Osteoblast (primary cell): ENCODE results near the gene CHST13. TPM values are rescaled to one million over a fixed set of nuclear protein-coding genes. Genes with fewer than 3 reads are reported as not detected.

Source experiments
- DNase-seq: peaks from one replicate; pipeline ENCODE4 v3.0.0; 2011; ENCODE audit warnings: low spot score, mixed read lengths; ENCODE audit not compliant: insufficient read length; ENCODE audit errors: missing footprints
- H2AFZ ChIP-seq: 2 replicates; pipeline ENCODE4 v1.6.0; 2011; ENCODE audit warnings: mild to moderate bottlenecking, low read length
- H3K27ac ChIP-seq: 2 replicates; pipeline ENCODE4 v1.5.1; 2011; ENCODE audit warnings: mild to moderate bottlenecking, low read depth, low read length, moderate library complexity
- H3K27me3 ChIP-seq: 2 replicates; pipeline ENCODE4 v1.6.0; 2012; ENCODE audit warnings: mild to moderate bottlenecking, control low read depth, inconsistent platforms, low read length, moderate library complexity; ENCODE audit not compliant: insufficient read depth
- H3K36me3 ChIP-seq: 2 replicates; pipeline ENCODE4 v1.5.1; 2011; ENCODE audit warnings: mild to moderate bottlenecking, low read length, control low read depth, moderate library complexity; ENCODE audit not compliant: insufficient read depth
- H3K4me1 ChIP-seq: 2 replicates; pipeline ENCODE4 v1.5.1; 2011; ENCODE audit warnings: mild to moderate bottlenecking, low read length, control low read depth, moderate library complexity; ENCODE audit not compliant: insufficient read depth
- H3K4me2 ChIP-seq: 2 replicates; pipeline ENCODE4 v1.6.0; 2011; ENCODE audit warnings: mild to moderate bottlenecking, low read length; ENCODE audit not compliant: insufficient read depth
- H3K4me3 ChIP-seq: fragments of 200-600 bp; sonication (generic); 3 replicates; pipeline ENCODE4 v1.5.1; 2012; ENCODE audit warnings: mild to moderate bottlenecking, low read length, inconsistent platforms; ENCODE audit not compliant: insufficient read depth
- H3K79me2 ChIP-seq: 2 replicates; pipeline ENCODE4 v1.6.0; 2012; ENCODE audit warnings: mild to moderate bottlenecking, low read length, control low read depth, inconsistent platforms; ENCODE audit not compliant: insufficient read depth
- H3K9me3 ChIP-seq: 2 replicates; pipeline ENCODE4 v1.5.1; 2011; ENCODE audit warnings: low read depth, low read length, control low read depth
- H4K20me1 ChIP-seq: 2 replicates; pipeline ENCODE4 v1.6.0; 2012; ENCODE audit warnings: mild to moderate bottlenecking, low read length, control low read depth; ENCODE audit not compliant: insufficient read depth
- total RNA-seq: library from RNA; depleted of rRNA; stranded (reverse); fragments of >200 nt; gene quantifications from 2 replicates; pipeline ENCODE4 v1.2.3, GENCODE V29; 2012
- TF ChIP-seq, protein P1 (sequence below): IDR thresholded peaks from 2 replicates; pipeline ENCODE4 v1.5.1; 2011; ENCODE audit warnings: mild to moderate bottlenecking, low read depth, low read length, moderate library complexity; ENCODE audit errors: extremely low read depth

CHST13 gene
- total RNA-seq, 1 donor: under 0.01 TPM

DNA sequence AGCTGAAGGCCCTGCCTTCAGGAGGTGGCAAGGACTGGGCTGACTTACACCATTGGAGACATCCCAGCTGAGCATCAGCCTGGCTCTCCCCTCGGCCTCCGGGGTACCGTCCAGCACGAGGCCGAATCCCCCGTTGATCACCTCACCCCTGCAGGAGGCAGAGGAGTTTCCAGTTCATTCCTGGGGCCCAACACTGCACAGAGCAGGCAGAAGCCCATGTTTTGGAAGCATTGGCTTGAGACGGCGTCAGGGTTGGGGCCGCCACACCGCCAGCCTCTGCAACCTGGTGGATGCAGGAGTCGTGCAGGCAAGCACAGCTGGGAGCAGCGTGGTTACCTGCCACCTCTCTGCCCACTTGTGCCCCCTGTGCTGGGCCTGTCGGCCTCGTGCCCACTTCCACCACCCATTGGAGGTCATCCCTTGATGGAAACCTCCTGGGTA is 40.6 kb upstream of the CHST13 start:
- H3K79me2 ChIP-seq: no peaks in the 10 kb centered on the region
- no peaks in the 10 kb centered on the region for H4K20me1 ChIP-seq
- H3K27me3 ChIP-seq: no peaks in the 10 kb centered on the region
- H2AFZ ChIP-seq: no peak overlapping the region
- H3K4me3 ChIP-seq: no peak overlapping the region
- TF ChIP-seq, protein P1, sequence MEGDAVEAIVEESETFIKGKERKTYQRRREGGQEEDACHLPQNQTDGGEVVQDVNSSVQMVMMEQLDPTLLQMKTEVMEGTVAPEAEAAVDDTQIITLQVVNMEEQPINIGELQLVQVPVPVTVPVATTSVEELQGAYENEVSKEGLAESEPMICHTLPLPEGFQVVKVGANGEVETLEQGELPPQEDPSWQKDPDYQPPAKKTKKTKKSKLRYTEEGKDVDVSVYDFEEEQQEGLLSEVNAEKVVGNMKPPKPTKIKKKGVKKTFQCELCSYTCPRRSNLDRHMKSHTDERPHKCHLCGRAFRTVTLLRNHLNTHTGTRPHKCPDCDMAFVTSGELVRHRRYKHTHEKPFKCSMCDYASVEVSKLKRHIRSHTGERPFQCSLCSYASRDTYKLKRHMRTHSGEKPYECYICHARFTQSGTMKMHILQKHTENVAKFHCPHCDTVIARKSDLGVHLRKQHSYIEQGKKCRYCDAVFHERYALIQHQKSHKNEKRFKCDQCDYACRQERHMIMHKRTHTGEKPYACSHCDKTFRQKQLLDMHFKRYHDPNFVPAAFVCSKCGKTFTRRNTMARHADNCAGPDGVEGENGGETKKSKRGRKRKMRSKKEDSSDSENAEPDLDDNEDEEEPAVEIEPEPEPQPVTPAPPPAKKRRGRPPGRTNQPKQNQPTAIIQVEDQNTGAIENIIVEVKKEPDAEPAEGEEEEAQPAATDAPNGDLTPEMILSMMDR: no peak
- H3K27ac ChIP-seq: no peak overlapping the region
- no peaks in the 10 kb centered on the region for H3K9me3 ChIP-seq
- no peak overlapping the region for H3K4me2 ChIP-seq
- DNase-seq: no peak
- H3K36me3 ChIP-seq: no peaks in the 10 kb centered on the region
- no peaks in the 10 kb centered on the region for H3K4me1 ChIP-seq

DNA sequence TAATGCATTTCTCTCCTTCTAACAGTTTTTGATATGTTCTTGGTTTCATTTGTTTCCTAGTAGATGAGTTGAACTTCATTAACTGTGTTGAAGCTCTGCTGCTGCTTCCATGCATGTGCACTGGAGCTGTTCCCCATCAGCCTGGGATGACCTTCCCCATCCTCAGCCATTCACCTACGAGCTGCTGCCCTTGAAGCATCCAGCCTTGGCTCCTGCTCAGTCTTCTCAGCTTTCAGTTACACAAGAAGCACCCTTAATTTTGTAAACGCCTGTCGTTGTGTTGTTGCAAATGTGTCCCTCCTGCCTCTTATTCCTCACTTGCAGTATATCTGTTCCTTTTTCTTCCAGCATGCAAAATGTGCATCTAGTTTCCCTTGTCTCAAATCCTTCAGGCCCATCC is 39.8 kb upstream of the CHST13 start:
- Histone ChIP-seq H4K20me1 (no peaks in the 10 kb centered on the region), H3K36me3 (no peaks in the 10 kb centered on the region), H3K4me1 (no peaks in the 10 kb centered on the region)

DNA sequence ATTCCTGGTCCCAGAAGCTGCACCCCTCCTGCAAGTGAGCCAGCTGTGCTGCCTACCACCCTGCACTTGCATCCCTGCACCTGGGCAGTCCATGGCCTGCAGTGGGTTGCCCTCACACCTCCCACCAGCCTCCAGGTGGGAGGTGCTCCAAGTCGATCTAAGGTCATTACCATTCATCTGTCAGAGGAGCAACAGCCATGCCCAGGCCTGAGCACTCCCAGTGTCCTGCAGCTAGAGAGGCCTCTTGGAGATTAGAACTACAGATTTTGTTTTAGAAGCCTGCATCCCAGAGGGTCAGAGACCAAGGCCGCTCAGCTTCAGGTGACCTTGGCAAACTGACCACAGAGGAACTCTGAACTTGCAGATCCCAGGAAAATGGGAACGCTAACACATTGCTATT is 39.3 kb upstream of the CHST13 start:
- Histone ChIP-seq H3K27me3 (peaks cover 1% of the 10 kb centered on the region), H2AFZ (no peak overlapping the region), H3K4me1 (no peaks in the 10 kb centered on the region), H3K9me3 (no peaks in the 10 kb centered on the region), H3K36me3 (no peaks in the 10 kb centered on the region), H3K79me2 (no peaks in the 10 kb centered on the region), H3K4me3 (no peak overlapping the region), H4K20me1 (no peaks in the 10 kb centered on the region), H3K27ac (no peak overlapping the region), H3K4me2 (no peak overlapping the region)
- TF ChIP-seq, protein P1: no peak
- DNase-seq: no peak

More for the DNA sequence above, 39.8 kb upstream of the CHST13 start:
- H3K4me3 ChIP-seq: no peak overlapping the region
- no peaks in the 10 kb centered on the region for H3K27me3 ChIP-seq
- H3K27ac ChIP-seq: no peak overlapping the region
- no peaks in the 10 kb centered on the region for H3K79me2 ChIP-seq
- no peak overlapping the region for H3K4me2 ChIP-seq
- DNase-seq: no peak
- no peak overlapping the region for H2AFZ ChIP-seq
- no peaks in the 10 kb centered on the region for H3K9me3 ChIP-seq
- TF ChIP-seq, protein P1: no peak

DNA sequence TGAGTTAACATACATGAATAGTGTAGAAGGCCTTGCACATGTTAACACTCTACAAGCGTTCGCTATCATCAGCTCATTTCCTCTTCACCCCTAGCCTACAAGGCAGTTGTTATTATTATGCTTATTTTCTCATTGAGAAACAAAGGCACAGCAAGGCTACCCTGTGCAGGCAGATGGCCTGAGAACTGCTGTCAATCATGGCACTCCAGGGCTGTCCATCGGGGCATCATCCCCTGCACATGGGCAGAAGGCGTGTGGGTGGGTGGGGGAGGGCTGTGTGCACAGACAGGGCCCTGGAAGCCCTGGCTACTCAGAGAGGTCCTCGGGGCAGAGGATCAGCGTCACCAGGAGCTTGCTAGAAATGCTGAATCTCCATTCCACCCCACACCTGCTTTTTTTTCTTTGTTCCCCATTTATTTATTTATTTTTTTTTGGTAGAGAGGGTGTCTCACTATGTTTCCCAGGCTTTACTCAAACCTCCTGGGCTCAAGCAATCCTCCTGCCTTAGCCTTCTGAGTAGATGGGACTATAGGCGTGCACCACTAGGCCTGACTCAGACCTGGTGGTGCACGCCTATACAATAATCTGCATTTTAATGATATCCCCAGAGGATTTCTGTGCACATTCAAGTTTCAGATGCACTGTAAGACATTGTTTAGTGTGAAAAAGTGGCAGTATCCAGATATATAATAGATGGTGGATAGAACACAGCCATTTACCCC is 38.6 kb upstream of the CHST13 start:
- H3K9me3 ChIP-seq: no peaks in the 10 kb centered on the region
- no peaks in the 10 kb centered on the region for H4K20me1 ChIP-seq
- no peak overlapping the region for H3K4me3 ChIP-seq
- no peaks in the 10 kb centered on the region for H3K36me3 ChIP-seq
- TF ChIP-seq, protein P1: no peak
- H3K79me2 ChIP-seq: no peaks in the 10 kb centered on the region
- DNase-seq: peak; percentile 81
- peaks cover 8% of the 10 kb centered on the region for H3K27me3 ChIP-seq
- no peak overlapping the region for H2AFZ ChIP-seq
- no peak overlapping the region for H3K4me2 ChIP-seq
- H3K27ac ChIP-seq: no peak overlapping the region
- H3K4me1 ChIP-seq: no peaks in the 10 kb centered on the region
